ENCODE data around the gene ZDHHC11B. TPM values are rescaled to one million over a fixed set of nuclear protein-coding genes. Genes with fewer than 3 reads are reported as not detected.
"Not testable (repeated sequence)": the region's sequence is repeated elsewhere in the genome, so short reads cannot be mapped to it uniquely, and the experiment has no call there.

The ZDHHC11B gene
- total RNA-seq, 1 experiment from 2014 or later, result 0.19 TPM

GRCh38 chr5:715636-716035 is 68.9 kb downstream of the ZDHHC11B start:
- DNase-seq (ENCODE audit: low spot score), result not testable (repeated sequence)

DNA sequence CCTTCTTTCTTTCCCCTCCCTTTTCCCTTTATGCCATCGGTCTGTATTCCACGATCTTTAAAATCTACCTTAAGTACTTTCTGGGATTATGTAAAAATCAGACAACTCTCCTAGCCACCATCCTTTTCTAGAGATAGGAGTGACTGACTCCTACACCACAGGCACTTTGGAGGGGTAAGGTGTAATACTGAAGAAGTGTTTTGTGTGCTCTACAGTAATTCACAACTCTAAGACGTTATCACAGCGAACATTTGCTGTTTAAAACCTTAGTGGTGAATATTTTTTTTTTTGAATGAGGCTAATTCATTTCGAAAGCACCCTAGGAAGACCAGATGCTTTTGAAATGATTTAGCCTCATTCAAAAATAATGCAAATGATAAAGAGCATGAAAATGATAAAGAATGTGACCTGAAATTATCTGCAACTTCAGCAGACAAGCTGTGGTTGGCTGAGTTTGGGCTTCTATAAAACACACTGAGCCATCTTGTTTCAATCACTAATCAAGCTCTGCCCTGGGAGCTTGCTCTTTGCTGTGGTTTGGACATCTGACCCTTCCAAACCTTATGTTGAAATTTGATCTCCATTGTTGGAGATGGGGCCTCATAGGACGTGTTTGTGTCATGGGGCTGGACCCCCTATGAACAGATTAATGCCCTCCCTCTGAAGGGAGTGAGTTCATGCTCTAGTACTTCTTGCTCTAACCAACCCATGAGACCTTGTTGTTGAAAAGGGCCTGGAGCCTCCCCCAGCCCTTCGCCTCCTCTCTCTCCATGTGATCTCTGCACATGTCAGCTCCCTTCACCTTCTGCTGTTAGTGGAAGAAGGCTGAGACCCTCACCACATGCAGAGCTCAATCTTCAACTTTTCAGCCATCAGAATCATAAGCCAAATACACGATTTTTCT is 70.1 kb downstream of the ZDHHC11B start:
- not testable (repeated sequence) for DNase-seq (ENCODE audit: low spot score)

DNA sequence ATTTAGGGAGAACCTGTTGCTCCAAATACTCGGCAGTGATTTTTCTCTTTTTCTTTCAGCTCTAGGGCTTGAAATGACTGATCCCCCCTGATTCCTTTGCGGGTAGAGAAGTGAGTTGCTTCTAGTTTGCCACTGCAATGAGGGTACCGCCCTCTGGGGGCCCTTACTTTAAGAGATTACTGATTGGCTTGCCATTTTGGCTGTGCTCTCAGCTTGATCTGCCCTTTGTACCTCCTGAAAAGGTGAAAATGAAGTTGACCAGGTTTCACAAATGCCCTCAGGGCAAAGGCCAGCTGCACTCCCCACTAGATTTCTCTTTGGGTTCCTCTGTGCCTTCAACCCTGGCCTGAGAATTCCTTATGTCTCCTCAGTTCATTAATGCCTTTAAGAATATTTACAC is 70.8 kb downstream of the ZDHHC11B start:
- not testable (repeated sequence) for DNase-seq (ENCODE audit: low spot score)

- not testable (repeated sequence) for DNase-seq (ENCODE audit: low spot score)
Observed at GRCh38 chr5:708848-709517, 75.5 kb downstream of the ZDHHC11B start.

GRCh38 chr5:708374-708773 is 76.2 kb downstream of the ZDHHC11B start:
- DNase-seq (ENCODE audit: low spot score), result not testable (repeated sequence)

- not testable (repeated sequence) for DNase-seq (ENCODE audit: low spot score)
Observed at GRCh38 chr5:706127-706526, 78.4 kb downstream of the ZDHHC11B start.

GRCh38 chr5:696753-697702 is 87.5 kb downstream of the ZDHHC11B start:
- not testable (repeated sequence) for DNase-seq (ENCODE audit: low spot score)

- DNase-seq (ENCODE audit: low spot score), result not testable (repeated sequence)
Observed at GRCh38 chr5:696191-696590, 88.3 kb downstream of the ZDHHC11B start.

DNA sequence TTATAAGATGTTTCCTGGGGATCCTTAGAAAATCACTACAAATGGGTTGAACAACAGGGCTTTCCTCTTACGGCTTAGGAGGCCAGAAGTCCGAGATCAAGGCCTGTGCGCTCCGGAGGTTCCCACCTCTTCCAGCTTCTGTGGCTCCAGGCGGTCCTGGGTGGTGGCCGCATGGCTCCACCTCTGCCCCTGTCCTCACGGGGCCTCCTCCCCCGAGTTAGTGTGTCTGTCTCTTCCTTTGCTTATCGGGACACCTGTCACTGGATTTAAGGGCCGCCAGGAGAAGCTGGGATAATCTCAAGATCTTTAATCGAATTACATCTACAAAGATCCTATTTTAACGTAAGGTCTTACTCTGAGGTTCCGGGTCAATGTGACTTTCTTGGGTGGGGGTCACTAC is 89.1 kb downstream of the ZDHHC11B start:
- not testable (repeated sequence) for DNase-seq (ENCODE audit: low spot score)

GRCh38 chr5:694042-694431 is 90.5 kb downstream of the ZDHHC11B start:
- DNase-seq (ENCODE audit: low spot score), result not testable (repeated sequence)

- DNase-seq (ENCODE audit: low spot score), result peak; percentile 65
Observed at GRCh38 chr5:693271-694041, 91.1 kb downstream of the ZDHHC11B start, which contains the start of gene TPPP. TPPP (minus strand) TSS chr5:693352; CDS start chr5:678060, 15,292 bp downstream.

DNA sequence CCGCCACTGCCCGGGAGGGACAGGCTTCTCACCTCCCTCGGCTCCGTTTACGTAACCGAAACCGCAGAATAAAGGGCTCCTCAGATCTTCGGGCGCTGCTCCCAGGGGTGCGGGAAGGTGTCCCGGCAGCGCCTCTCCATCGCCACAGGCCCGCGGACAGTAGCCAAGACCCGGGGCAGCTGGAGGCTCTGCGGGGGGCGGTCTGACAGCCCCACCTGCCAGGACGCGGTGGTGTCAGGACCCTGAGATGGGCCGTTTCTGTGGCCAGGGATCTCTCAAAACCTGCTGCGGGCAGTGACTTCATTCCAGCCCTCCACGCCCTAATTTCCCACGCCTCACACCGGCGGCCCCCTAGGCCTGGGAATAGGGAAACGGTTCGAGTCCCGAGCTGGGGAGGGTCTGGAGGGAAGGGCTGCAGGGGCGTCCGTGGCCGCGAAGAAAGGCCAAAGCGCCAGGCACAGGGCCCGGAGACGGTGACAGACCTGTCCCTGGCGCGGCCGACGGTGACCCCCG is 91.9 kb downstream of the ZDHHC11B start:
- DNase-seq (ENCODE audit: low spot score), result not testable (repeated sequence)

DNA sequence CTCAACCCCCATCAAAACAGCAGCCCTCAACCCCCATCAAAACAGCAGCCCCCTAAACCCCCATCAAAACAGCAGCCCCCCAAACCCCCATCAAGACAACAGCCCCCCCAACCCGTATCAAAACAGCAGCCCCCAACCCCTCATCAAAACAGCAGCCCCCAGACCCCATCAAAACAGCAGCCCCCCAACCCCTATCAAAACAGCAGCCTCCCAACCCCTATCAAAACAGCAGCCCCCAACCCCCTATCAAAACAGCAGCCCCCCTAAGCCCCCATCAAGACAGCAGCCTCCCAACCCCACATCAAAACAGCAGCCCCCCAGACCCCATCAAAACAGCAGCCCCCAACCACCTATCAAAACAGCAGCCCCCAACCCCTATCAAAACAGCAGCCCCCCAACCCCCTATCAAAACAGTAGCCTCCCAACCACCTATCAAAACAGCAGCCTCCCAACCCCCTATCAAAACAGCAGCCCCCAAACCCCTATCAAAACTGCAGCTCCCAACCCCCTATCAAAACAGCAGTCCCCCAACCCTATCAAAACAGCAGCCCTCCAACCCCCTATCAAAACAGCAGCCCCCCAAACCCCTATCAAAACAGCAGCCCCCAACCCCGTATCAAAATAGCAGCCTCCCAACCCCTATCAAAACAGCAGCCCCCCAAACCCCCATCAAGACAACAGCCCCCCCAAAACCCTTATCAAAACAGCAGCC is 92.6 kb downstream of the ZDHHC11B start:
- no peak for DNase-seq (ENCODE audit: low spot score)

DNA sequence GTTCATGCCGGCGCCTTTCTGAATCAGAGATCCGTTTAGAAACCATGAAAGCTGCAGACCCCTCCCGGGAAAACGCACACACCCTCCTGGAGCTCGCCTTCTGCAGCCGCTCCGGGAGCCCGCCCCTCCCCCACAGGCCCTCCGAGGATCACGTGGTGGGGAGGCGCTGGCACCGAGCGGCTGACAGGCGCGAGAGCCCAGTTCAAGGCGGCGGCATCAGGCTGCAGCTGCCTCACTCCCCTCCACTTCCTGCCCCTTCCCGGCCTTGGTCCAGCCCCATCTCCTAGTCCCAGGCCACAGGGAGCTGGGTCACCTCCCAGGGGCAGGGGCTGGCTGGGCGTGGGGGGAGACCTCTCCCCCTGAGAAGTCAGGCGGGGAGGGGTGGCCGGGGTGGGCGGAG is 93.5 kb downstream of the ZDHHC11B start:
- DNase-seq (ENCODE audit: low spot score), result not testable (repeated sequence)

DNA sequence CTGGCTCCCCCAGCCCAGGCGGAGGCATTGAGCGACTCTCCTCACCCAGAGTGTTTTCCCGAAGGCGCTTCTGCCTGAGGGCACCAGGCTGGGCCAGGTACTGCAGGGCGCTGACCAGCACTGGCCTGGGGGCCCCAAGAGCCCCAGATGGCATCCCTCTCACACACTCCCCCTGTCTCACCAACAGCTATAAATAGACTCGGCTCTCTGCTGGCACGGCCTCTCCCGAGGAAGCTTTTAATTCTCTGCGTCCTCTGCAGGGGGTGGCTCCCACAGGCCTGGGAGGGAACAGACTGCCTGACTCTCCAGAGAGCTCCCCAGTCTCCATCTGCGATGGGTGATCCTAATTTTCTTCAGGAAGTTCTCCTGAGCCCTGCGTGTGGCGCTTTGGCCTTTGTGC is 94.2 kb downstream of the ZDHHC11B start:
- not testable (repeated sequence) for DNase-seq (ENCODE audit: low spot score)

DNA sequence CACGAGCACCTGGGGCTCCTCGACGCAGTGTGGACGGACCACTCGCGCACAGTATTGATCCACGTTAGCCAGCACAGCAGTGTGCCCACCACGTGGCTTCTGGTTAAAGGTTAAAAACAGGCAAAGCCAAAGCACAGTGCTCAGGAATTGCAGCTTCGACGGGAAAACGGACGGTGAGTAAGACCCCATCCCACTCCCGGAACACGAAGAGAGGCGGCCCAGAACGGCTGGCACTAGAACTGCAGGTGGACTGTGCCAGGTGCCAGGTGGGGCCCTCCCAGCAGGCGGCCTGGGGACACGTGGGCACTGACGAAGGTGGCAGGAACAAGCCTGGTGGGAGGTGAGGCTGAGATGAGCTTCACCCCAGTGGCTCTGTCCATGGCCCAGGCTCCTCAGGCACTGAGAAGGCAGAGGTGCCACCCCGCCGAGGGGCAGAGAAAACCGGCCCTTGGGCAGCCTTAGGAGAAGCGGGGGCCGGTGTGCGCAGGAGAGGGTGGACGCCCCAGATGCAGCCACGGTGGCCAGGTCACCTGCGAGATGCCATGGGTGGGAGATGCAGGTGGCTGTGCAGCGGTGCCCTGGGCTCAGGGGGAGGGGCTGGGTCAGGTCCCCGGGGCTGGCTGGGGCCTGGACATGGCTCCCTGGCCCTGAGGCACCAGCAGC is 96.0 kb downstream of the ZDHHC11B start:
- not testable (repeated sequence) for DNase-seq (ENCODE audit: low spot score)

DNA sequence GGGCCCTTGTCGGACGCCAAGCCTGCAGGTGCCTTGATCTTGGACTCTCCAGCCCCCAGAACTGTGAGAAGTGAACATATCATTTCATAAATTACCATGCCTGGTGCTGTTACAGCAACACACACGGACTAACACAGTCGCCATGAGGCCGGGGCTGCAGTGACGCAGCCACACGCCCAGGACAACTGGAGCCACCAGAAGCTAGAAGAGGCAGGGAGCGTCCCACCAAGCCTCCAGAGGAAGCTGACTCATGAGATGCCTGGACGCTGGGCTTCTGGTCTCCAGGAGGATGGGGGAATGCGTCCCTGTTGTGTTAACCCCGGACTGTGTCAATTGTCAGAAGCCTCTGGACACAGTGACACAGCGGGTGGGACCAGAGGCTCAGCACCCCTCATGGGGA is 97.6 kb downstream of the ZDHHC11B start:
- DNase-seq (ENCODE audit: low spot score), result not testable (repeated sequence)

GRCh38 chr5:686172-686523 is 98.4 kb downstream of the ZDHHC11B start:
- not testable (repeated sequence) for DNase-seq (ENCODE audit: low spot score)
